ENCODE data around the gene ESYT2.

Gene ESYT2

GRCh38 chr7:158738841-158739240 is 90.5 kb downstream of the ESYT2 start:
- no peak for DNase-seq

DNA sequence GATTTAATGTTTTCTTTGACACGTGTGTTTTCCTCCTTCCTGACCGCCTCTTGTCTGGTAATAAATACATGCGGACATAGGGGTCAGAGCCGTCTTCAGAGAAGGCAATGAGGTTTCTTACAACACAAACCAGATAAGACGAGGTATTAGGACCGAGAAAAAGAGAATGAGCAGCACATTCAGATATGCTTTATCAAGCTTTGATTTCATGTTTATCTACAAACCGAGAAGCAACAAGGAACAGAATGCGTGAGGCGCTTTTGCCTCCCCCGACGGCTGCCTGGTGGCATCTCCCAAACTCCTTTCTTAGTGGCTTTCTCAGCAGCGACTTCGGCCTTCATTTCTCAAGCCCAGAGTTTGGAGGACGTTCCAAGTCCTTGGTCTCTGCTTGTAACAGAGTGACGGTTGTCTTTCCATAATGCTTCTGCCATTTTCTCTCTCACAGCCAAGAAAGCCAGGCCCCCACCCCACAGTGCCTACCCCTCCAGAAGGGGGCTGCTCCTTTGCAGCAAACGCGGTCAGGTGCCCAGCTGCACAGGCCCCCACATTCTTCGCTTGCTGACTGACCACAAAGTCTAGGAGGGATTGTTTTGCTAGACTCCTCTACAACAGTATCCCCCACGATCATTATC is 92.1 kb downstream of the ESYT2 start:
- DNase-seq, result no peak

- no peak for DNase-seq
Observed at GRCh38 chr7:158735935-158736334, 93.4 kb downstream of the ESYT2 start.

DNA sequence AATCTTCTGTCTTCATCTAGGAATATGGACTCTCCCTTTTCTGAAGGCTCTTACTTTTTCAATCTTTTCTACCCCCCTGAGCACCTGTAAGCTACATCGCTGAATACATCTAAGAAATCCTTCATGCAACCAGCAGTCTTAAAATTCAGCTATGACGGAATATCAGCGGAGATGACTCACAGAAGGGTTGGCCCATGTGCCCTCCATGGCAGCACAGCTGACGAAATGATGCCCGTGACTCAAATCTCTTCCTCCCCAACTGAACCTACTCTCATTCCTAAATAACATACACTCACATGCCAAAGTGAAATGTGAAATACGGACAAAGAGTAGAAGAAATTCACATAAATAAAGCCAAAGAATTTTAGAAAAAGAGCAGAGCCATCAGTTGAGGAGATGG is 94.4 kb downstream of the ESYT2 start:
- DNase-seq, result no peak

GRCh38 chr7:158733775-158734494 is 95.4 kb downstream of the ESYT2 start:
- no peak for DNase-seq

GRCh38 chr7:158733220-158733519 is 96.1 kb downstream of the ESYT2 start:
- no peak for DNase-seq

- DNase-seq, result no peak
Observed at GRCh38 chr7:158732494-158733219, 96.7 kb downstream of the ESYT2 start.

GRCh38 chr7:158731761-158732160 is 97.5 kb downstream of the ESYT2 start:
- DNase-seq, result no peak

- no peak for DNase-seq
Observed at GRCh38 chr7:158730383-158731346, 98.6 kb downstream of the ESYT2 start.

DNA sequence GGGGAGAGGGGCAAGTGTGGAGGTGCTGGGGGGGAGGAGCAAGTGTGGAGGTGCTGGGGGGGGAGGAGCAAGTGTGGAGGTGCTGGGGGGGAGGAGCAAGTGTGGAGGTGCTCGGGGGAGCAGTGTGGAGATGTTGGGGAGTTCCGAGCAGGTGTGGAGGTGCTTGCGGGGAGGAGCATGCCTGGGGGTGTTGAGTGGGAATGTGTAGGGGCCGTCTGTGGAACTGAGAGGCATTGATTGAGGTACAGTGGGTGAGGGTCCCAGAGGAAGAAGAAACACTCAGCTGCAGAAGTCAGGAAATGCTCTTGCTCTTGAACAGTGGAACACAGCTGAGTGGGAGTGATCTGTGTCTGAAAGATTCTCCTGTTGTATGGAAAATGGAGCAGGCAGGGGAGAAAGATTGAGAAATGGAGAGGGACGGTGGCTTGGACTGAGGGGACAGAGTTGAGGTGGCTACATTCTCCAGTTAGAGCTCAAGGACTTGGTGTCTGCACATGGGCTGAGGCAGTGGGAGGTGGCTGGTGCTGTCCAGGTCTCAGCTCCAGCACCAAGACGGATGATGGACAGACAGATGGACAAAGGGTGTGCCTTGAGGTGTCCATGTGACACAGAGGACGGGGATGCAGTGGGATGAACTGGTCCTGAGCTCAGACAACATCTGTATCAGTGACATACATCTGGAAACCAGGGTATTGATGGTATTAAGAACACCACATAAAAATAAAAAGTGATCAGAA is 99.5 kb downstream of the ESYT2 start:
- DNase-seq, result no peak

- no peak for DNase-seq
Observed at GRCh38 chr7:158728911-158729645, 100.2 kb downstream of the ESYT2 start.

DNA sequence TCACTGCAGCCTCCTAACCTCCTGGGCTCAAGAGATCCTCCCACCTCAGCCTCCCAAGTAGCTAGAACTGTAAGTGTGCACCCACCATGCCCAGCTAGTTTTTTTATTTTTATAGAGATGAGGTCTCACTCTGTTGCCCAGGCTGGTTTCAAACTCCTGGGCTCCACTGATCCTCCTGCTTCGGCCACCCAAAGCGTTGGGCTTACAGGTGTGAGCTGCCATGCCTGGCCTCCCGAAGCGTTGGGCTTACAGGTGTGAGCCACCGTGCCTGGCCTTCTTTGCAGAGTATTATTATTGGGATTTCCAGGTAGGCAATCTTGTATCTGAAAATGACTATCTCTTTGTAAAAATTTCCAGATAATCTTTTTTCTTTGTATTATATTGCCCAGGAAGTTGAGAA is 101.6 kb downstream of the ESYT2 start:
- DNase-seq, result no peak

- DNase-seq, result no peak
Observed at GRCh38 chr7:158726277-158726807, 103.0 kb downstream of the ESYT2 start.

DNA sequence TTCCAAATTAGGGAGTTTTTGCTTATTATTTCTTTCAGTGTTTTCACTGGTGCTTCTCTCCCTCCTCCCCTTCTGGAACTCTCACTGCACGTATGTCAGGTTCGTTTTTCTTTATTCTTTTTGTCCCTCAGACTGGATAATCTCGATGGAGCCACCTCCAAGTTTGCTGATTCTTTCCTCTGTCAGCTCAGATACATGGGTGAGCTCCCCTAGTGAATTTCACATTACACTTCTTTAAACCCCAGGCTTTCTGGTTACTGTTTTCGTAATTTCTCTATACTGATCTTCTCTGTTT is 103.9 kb downstream of the ESYT2 start:
- DNase-seq, result no peak

GRCh38 chr7:158724658-158725505 is 104.4 kb downstream of the ESYT2 start:
- DNase-seq, result no peak

DNA sequence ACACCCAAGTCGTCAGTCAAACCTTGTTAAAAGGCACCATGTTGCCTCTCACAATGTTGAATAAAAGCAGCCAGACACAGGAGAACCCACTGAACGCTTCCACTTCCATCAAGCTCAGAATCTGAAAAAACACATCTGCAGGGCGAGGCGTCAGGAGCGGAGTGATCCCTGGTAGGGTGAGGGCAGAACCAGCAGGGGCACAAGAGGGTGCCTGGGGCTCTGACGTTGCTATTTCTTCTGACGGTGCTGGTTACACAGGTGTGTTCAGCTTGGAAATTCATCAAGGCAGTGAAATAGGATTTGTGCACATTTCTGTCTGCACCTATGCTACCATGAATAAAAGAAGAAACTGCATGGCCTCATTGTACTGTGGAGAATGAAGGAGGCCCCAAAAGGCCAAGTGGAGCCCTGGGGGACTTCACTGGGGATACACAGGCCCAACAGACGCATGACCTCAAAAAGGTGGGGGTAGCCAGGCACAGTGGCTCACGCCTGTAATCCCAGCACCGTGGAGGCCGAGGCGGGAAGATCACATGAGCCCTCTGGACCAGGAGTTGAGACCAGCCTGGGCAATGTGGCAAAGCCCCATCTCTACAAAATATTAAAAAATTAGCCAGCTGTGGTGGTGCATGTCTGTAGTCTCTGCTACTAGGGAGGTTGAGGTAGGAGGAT is 105.5 kb downstream of the ESYT2 start:
- no peak for DNase-seq

DNA sequence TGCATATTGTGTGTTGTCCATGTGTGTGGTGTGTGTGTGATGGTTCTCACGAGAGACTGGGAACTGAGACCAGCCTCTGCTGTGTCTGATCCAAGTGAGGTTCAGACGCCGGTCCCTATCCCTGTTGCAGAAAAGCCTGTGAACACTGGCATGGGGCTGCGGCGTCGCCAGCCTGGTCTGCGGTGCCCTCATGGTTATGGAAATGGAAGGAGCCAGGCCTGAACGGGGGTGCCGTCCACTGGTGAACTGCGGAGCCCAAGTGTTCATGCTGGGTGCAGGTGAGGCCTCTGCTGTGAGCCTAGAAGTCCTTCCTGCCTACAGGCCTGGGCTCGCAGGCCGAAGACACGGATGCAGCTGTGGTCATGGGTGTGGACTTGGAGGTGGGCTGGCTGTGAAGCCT is 106.0 kb downstream of the ESYT2 start:
- DNase-seq, result no peak

- DNase-seq, result no peak
Observed at GRCh38 chr7:158722574-158723237, 106.6 kb downstream of the ESYT2 start.

GRCh38 chr7:158720112-158720511 is 109.2 kb downstream of the ESYT2 start:
- no peak for DNase-seq

GRCh38 chr7:158716802-158717201 is 112.5 kb downstream of the ESYT2 start:
- no peak for DNase-seq

Data from NCI-H2171 treated with DMSO at 0.1 percent for 48 hours (cell line).